NCI-H345 (cell line): ENCODE measurements around the gene ASS1.
A peak's percentile ranks its signal among the peaks of the same experiment; 100 is the strongest.
"Not testable (repeated sequence)": the region's sequence is repeated elsewhere in the genome, so short reads cannot be mapped to it uniquely, and the experiment has no call there.

Experiments
- DNase-seq: peaks from one replicate; lab custom pipeline; 2025; lab: John Stamatoyannopoulos, UW

Gene ASS1

GRCh38 chr9:130444565-130445221, at the start of gene ASS1:
Gene ASS1, plus strand, starts transcription at chr9:130444961. Its CDS starts 7,268 bp downstream, at chr9:130452229.
- peak; percentile 88 for DNase-seq

DNA sequence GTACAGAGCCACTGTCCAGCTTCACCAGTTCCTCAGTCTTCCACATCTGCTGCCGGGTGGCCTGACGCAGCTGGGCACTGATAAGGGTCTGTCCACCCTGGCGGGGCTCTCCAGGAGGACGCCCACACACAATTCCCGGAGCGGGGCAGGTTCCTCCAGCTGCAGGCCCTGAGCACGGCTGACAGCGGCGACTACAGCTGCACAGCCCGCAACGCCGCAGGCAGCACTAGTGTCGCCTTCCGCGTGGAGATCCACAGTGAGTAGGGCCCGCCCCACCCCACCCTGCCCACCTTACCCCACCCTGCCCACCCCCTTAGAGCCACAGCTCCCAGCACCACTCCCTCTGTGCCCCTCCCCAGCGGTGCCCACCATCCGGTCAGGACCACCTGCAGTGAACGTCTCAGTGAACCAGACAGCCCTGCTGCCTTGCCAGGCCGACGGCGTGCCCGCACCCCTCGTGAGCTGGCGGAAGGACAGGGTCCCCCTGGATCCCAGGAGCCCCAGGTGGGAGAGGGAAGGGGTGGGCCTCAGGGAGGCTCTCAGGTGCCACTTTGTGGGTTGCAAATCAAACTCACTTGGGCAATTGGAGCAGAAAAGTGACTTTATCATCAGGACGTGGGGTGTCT, 48.8 kb upstream of the ASS1 start:
- DNase-seq = no peak

DNA sequence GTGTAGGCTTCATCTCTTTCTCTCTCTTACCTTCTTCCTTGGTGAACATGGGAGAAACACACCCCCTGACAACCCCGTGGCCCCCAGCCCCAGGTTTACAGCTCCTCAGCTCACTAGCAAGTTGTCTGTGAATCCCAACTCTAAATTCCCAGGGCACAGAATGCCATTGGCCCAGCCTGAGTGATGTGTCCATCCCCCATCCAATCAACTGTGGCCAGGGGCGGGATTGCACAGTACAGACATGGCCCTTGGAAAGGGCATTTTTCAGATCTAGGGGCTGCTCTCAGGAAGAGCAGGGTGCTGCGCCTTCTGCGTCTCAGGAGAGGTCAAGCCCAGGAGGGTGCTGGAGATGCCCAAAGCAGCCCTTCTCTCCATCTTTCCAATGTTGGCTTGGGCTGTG, 48.2 kb upstream of the ASS1 start:
- DNase-seq = no peak

DNA sequence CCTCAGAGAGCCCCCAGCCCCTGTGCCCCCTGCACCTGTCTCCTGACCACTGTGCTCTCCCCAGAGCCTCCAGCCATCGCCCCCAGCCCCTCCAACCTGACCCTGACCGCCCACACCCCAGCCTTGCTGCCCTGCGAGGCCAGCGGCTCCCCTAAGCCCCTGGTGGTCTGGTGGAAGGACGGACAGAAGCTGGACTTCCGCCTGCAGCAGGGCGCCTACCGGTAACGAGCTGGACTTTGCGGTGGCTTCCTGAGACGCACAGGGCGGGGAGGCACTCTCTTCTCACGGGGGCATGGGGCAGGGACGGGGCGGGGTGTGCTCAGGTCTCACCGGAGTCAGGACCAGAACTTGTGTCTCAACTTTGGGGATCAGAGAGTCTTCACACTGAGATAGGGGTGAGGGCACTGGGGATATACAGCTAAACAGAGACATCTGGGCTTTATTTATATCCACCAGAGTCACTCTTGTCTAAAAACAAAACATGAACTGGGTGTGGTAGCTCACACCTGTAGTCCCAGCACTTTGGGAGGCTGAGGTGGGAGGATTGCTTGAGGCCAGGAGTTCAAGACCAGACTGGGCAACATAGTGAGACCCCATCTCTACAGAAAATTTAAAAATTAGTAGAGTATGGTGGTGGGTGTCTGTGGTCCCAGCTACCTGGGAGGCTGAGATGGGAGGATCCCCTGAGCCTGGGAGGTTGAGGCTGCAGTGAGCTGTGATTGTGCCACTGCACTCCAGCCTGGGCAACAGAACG, 46.1 kb upstream of the ASS1 start:
- no peak for DNase-seq

- DNase-seq = no peak
These were observed 45.0 kb upstream of the ASS1 start for GRCh38 chr9:130399768-130400167.

- no peak for DNase-seq
These were observed 43.9 kb upstream of the ASS1 start for GRCh38 chr9:130400870-130401269.

DNA sequence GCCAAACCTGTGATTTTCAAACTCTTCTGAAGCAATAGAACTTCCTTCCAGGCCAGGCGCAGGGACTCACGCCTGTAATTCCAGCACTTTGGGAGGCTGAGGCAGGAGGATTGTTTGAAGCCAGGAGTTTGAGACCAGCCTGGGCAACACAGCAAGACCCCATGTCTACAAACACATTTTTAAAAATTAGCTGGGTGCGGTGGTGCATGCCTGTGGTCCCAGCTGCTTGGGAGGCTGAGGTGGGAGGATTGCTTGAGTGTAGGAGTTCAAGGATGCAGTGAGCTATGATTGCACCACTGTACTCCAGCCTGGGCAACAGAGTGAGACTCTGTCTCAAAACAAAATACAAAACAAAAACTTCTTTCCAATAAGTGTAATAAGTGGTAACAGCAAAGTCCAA, 43.0 kb upstream of the ASS1 start:
- DNase-seq = not testable (repeated sequence)

- DNase-seq = no peak
These were observed 42.5 kb upstream of the ASS1 start for GRCh38 chr9:130402243-130402642.

DNA sequence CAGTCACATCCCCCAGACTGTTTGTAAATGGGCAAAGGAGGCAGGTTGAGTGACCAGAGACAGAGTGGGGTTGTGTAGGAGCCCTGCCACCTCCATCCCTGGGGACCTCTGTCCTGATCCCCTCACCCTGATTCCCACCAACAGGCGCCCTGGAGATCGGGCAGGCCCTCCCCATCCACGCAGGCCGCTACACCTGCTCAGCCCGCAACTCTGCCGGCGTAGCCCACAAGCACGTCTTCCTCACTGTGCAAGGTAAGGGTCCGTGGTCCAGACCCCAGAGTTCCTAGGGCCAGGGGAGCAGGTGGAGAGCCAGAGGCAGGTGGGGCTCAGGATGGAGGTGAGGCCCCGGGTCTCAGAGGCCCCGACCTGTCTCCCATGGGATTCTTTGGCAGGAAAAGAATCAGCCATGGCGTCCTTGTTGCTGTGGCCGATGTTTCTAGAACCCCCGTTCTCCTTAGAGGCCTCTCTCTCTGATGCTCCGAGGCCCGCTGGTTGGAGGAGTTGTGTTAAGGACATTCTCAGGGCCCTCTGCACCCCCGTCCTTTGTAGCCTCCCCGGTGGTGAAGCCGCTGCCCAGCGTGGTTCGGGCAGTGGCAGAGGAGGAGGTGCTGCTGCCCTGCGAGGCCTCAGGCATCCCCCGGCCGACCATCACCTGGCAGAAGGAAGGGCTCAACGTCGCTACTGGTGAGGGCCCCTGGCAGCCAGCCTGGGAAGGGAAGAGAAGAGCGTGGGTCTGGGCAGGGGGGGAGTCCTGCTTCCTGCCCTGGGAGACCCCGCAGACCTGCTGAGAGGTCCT, 41.9 kb upstream of the ASS1 start:
- DNase-seq = no peak

DNA sequence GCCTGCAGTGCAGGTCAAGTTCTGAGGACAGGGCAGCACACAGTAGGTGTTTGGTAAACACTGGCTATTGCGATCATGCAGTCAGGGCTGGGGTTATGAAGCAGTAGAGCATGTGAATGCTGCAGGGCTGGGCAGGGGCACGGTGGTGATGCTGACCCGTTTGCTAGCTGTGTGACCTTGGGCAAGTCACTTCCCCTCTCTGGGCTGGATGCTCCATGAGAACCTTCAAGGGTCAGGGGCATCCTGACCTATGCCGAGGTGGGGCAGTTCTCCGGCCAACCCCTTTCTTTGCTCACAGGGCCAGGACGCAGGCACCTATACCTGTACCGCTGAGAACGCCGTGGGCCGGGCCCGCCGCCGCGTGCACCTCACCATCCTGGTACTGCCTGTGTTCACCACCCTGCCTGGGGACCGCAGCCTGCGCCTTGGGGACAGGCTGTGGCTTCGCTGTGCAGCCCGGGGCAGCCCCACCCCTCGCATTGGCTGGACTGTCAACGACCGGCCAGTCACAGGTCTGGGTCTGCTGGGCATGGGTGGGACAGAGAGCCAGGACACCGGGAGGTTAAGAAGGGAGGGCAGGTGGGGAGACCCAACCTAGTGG, 39.0 kb upstream of the ASS1 start:
- no peak for DNase-seq

DNA sequence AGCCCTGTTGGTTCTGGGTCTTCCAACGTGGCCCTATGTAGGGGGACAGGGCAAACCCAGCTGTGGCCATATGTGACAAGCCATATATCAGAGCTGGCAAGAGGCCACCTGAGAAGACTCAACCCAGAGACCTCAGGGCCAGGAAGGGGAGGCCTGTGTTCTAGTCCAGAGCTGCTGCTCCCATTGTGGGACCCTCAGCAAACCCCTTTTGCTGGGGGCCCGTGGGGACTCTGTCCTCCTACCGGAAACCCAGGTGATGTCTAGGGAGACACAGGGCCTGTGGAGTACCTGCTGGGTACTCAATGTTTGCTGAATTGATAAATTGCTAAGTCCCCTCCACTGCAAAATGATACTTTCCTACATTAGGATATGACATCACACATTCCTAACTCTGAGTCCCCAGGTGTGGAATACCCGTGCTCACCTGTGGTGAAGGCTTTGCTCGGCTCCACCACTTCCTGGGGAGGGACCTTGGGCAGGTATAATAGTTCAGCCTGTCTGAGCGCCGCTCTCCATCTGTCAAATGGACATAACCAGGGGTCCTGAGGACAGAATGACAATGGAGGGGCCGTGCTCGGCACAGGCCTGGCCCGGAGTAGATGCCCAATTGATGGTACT, 38.4 kb upstream of the ASS1 start:
- no peak for DNase-seq

- DNase-seq = no peak
These were observed 36.7 kb upstream of the ASS1 start for GRCh38 chr9:130407916-130408663.

- no peak for DNase-seq
These were observed 36.1 kb upstream of the ASS1 start for GRCh38 chr9:130408669-130409068.

DNA sequence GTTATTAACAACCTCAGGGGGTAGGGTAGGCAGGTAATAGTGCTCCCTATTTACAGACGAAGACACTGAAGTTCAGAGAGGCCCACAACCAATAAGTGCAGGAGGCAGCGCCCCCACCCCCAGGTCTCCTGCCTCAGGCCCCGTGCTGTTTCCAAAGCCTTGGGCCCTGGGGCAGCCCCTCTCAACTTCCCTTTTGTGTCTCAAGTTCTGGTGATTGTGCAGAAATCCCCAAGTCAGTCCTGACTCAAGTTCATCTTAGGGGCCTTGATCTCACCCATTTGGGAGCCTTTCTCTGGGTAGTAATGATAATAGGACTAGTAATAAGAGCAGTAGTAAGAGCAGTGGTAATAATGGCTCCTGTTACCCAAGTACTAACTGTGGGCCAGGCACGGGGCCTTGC, 35.5 kb upstream of the ASS1 start:
- no peak for DNase-seq

GRCh38 chr9:130410443-130410842, 34.3 kb upstream of the ASS1 start:
- DNase-seq = no peak

GRCh38 chr9:130411566-130411915, 33.2 kb upstream of the ASS1 start:
- no peak for DNase-seq

- DNase-seq = no peak
These were observed 30.6 kb upstream of the ASS1 start for GRCh38 chr9:130414081-130414731.

- DNase-seq = no peak
These were observed 29.6 kb upstream of the ASS1 start for GRCh38 chr9:130414910-130415746.

GRCh38 chr9:130417602-130418001, 27.2 kb upstream of the ASS1 start:
- DNase-seq = no peak

GRCh38 chr9:130418776-130419175, 26.0 kb upstream of the ASS1 start:
- DNase-seq = no peak
